ENCODE measurements around the gene PLA2G5.
A peak's percentile ranks its signal among the peaks of the same experiment; 100 is the strongest.

PLA2G5 gene

GRCh38 chr1:20093303-20093702, 23.3 kb downstream of the PLA2G5 start:
- DNase-seq, result no peak

- no peak for DNase-seq
Observed at GRCh38 chr1:20093940-20094391, 24.0 kb downstream of the PLA2G5 start.

GRCh38 chr1:20095564-20096434, 25.8 kb downstream of the PLA2G5 start:
- no peak for DNase-seq

GRCh38 chr1:20096840-20097447, 26.9 kb downstream of the PLA2G5 start:
- no peak for DNase-seq

GRCh38 chr1:20099533-20099932, 29.5 kb downstream of the PLA2G5 start:
- DNase-seq, result no peak

- peak; percentile 60 to 77 for DNase-seq
Observed at GRCh38 chr1:20100632-20101355, 30.8 kb downstream of the PLA2G5 start.

GRCh38 chr1:20102875-20103274, 32.9 kb downstream of the PLA2G5 start:
- no peak for DNase-seq

- DNase-seq, result no peak
Observed at GRCh38 chr1:20105856-20106255, 35.9 kb downstream of the PLA2G5 start.

- no peak for DNase-seq
Observed at GRCh38 chr1:20107351-20107750, 37.4 kb downstream of the PLA2G5 start.

- no peak for DNase-seq
Observed at GRCh38 chr1:20107796-20108195, 37.8 kb downstream of the PLA2G5 start.

- DNase-seq, result no peak
Observed at GRCh38 chr1:20108366-20109123, 38.6 kb downstream of the PLA2G5 start.

GRCh38 chr1:20109223-20109856, 39.3 kb downstream of the PLA2G5 start:
- DNase-seq, result no peak

- DNase-seq, result no peak
Observed at GRCh38 chr1:20110679-20111078, 40.7 kb downstream of the PLA2G5 start.

- no peak for DNase-seq
Observed at GRCh38 chr1:20111452-20111851, 41.5 kb downstream of the PLA2G5 start.

- no peak for DNase-seq
Observed at GRCh38 chr1:20112279-20113000, 42.4 kb downstream of the PLA2G5 start.

GRCh38 chr1:20114021-20114648, 44.1 kb downstream of the PLA2G5 start:
- DNase-seq, result no peak

- DNase-seq, result no peak
Observed at GRCh38 chr1:20115479-20115878, 45.5 kb downstream of the PLA2G5 start.

GRCh38 chr1:20115916-20116315, 45.9 kb downstream of the PLA2G5 start:
- no peak for DNase-seq

GRCh38 chr1:20117236-20117635, 47.2 kb downstream of the PLA2G5 start:
- DNase-seq, result no peak

GRCh38 chr1:20119347-20119746, 49.4 kb downstream of the PLA2G5 start, which contains the start of gene PLA2G2D:
Gene PLA2G2D (minus strand): TSS chr1:20119536. CDS start chr1:20119498, 38 bp downstream.
- no peak for DNase-seq

GRCh38 chr1:20120796-20121195, 50.8 kb downstream of the PLA2G5 start:
- no peak for DNase-seq
